Measurements from ENCODE around the gene SDR39U1.

Gene SDR39U1

DNA sequence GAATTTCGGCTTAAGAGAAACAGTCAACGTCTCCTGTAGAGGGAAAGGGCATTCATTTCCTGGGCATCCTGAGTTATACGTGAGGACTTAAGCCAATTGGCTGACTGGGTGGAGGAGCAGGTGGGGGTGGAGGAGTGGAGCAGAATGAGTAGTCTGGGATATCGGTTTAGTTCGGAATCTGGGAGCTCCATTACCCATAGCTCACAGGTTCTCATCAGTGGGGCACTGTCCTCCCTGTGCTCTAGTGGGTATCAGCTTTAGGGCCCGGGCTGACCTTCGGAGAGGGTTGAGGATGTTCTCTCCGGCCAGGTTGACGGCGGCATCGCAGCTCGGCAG is 704 bp downstream of the SDR39U1 start:
- DNase-seq = no peak

DNA sequence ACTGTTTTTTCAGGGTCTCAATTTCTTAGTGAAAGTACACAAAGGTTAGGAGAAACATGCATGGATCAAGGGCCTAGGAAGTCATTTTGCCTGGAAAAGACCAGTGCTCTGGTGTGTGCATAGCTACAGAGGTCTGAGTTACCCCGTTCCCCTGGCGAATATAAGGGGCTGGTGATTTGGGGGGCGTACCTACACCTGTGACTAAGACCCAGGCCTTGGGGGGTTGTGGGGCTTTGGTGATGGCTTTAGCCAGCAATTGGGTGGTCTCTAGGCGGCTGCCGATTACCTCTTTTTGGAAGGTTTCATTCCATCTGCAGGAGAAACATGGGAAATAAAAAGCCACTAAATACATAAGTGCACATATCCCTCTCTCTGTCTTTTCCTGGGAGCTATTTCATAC is 1.1 kb downstream of the SDR39U1 start:
- DNase-seq = no peak

DNA sequence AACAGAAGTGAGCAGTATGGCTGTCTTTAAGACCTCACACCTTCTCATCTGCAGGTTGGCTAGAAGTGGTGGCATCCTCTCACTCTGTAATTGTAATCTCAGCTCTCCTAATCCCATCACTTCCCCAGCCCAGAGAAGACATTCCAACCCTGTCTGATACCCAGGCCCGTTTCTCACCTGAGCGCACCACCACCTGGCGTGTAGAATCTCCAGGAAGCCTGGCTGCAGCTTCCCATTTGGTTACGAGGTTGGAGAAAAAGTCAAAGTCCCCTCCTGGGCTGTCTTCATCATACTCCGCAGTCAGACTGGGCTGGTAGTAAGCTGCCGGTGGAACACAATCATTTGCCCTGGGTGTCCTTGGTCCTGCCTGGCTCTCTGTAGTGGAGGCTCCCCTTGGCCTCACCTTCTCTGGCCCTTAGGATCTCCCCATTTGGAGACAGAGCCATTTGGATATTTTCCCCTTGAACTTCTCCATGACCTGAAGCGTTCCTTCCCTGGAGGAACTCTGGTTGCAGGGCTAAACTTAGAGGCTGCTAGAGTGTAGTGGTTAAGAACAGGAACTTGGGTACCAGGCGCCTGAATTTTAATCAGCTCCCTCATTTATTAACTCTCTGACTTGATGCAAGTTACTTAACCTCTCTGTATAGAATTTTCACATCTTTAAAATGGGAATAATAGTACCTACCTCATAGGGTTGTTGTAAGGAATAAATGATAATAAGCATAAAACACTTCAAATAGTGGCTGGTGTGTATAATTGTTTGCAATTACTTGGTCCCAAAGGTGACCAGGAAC is 1.8 kb downstream of the SDR39U1 start:
- no peak for DNase-seq

DNA sequence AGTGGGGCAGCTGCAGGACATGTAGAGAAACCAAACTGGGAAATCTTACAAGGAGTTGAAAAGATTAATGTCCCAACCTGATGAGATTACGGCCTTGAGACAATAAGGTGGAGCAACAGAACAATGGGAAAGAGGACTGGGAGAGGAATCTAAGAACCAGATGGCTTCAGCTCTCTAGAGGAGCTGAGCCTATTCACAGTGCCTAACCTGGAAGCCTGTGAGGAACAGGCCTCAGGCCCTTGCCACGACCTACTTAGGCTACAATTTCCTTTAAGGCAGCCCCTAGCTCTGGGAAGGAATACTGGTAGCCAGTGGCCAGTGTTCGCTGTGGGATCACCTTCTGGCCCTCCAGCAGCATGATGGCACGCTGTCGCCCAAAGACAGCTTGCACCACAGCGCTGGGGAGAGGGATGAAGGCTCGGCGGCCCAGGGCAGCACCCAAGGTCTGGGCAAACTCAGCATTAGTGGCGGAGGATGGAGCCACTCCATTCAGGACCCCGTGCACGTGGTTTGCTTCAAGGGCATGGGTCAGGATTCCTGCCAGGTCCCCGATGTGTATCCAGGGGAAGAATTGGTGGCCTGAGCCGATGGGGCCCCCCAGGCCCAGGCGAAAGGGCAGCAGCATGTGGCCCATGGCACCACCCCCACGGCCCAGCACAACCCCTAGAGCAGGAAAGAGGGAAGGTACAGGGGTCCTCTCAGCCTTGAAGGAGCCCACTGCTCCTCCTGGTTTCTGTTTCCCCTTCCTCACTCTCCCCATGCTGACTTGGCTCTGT is 2.6 kb downstream of the SDR39U1 start:
- DNase-seq = no peak

DNA sequence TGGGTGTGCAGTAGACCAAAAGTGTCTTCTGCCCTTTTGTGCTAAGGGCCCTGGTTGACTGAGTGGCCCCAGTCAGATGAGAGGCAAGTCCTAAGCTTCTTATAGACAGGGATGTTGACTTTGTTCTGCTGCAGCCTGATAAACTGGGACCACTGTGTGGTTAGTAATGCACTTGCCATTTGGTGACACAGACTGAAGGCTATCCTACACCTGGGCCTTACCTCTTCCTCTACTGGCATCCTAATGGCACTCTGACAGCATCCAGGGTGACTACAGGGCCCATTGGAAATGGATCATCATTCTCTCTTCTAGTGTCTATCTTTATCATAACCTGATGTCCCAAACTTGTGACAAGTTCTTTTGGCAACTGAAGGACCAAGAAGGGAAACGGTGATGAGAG is 3.3 kb downstream of the SDR39U1 start:
- no peak for DNase-seq

DNA sequence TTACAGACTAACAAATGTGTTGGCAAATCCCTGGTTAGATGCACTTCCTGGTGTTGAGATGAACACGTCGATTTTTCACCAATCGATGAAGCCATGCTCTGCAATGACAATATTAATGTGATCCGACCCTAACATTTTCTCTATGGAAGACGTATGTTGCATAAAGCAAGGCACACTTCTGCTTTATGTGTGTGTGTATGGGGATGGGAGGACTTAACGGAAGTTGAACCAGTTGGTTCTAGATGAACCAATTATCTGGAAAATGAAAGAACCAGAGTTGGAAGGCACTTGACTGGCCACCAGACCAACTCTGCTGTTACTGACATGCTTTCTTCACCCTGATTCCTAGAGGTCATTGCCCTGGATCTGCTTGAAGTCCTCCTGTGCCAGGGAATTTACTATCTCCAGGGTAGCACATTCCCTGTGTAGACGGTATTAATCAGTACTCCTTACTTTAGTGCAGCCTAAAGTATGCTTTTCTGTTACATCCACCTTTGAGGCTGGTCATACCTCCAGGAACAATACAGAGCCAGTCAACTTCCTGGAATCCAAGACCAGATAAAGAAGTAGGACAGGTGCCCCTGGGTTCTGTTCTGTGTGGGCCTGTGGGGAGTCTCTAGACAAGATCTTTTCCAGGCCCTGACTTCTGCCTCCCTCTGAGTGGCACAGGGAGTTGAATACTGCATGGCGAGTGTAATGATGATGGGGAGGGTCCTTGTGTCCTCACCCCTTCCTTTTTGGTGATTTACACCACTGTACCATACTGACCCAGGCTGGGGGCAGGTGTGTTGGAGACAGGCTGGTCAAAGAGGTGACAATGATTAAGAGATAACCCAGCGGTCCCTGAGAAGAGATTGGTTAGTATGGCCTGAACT is 4.1 kb downstream of the SDR39U1 start:
- DNase-seq = no peak

DNA sequence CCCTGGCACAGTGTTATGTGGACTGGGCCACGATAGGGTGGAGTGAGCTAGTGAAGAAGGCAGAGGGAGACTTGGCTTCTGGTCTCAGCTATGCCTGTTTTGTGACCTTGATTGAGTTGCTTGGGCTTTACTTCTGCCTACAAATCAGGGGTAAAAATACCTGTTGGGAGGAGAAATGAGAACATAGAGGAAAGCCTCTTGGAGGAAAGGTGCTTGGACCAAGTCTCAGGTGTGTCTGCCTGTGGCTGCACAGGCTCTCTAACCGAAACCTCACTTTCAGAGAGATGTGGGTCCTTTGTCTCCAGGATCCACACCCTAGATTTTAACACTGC is 4.9 kb downstream of the SDR39U1 start:
- no peak for DNase-seq

DNA sequence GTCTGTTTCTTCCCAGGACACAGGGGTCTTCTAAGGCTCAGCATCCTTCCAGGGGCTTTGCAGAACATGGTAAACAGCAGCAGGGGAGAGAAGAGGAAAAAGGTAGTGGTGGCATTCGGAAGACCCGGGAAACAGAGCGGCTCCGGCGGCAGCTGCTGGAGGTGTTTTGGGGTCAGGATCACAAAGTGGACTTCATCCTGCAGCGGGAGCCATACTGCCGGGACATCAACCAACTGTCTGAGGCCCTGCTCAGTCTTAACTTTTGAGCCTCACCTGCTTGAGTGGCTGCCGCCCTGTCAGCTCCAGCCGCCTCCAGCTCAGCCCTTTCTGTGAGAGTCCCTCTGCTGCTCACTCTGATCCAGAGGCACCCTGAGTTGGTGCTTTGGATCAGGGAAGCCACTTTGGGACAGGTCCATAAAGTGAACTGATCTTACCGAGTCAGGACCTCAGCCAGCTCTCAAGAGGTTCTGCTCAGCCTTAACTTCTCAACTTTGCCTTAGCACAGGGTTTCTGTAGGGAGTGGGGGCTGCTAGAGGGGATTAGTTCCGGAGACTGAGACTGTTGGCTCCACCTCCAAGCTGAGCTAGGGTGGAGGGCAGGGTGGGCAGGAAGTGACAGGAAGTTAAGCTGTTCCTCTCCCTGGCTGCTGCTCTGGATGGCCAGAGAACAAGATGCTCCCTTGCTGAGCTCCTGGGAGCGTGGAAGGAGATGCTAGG is 5.4 kb downstream of the SDR39U1 start:
- DNase-seq = peak; percentile 36

DNA sequence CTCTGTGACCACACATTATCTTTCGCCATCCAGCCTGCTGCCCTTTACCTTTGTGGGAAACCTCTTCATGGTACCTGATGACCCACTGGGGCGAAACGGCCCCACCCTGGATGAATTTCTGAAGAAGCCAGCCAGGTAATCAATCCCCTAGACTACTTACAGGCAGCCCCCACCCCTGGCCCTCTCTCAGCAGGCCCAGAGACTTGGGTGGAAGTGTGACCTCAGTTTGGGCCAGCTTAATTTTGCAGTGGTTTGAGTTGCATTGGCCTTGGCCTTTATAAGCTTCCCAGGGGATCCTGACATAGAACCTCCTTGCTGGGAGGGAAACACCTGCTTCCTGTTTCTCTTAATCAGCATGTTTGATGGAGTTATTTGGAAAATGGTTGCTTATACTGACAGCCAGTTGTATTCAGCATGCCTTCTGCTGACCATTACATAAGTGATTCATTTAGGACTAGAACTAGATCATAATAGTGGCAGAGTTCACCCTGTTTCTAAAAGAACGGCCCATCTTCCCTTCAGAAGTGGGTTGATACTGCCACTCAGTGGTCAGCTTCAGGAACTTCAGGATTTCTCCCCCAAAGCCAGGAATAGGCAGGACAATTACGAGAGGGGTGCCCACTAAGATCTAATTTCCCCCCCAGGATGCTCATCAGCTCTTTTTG is 6.1 kb downstream of the SDR39U1 start:
- peak; percentile 49 for DNase-seq

DNA sequence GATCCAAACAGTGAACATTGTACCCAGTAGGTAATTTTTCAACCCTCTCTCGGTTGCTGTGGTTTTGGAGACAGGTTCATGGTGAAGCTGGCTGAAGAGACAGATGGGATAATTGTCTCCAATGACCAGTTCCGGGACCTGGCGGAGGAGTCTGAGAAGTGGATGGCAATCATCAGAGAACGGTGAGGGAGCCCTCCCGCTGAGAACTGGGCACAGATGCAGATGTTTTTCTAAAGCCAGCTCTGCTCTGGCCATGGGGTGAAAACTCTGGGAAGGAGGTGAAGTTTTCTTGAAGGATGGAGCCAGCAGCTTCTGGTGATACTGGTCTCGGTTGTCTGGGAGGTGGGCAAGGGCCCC is 6.6 kb downstream of the SDR39U1 start:
- no peak for DNase-seq

DNA sequence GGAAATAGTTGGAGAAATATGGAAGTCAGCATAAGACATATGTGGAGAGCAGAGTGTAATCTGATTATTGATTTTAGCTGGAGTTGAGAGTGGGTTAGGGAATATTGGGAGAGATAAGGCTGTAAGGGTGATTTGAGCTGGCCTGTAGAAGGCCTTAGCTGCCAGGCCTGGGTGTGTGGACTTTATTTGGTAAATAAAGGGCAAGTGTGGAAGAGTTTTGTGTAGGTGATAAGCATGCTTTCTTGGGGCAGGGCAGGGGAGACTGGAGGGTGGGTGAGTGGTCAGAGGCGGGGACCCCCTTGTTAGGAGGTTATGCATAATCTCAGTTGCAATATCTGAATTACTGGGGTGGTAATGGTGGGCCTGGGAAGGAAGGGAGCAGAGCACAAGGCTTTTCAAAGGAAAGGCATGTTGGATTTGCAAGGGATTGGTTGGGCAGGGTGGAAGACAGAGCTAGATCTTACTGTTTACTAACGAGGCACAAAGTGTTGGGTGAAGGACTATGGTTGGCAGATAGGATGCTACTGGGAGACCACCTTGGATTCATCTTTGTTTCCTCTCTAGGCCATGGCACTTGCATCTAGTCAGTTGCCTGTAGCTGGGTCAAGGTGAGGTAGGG is 7.3 kb downstream of the SDR39U1 start:
- no peak for DNase-seq

DNA sequence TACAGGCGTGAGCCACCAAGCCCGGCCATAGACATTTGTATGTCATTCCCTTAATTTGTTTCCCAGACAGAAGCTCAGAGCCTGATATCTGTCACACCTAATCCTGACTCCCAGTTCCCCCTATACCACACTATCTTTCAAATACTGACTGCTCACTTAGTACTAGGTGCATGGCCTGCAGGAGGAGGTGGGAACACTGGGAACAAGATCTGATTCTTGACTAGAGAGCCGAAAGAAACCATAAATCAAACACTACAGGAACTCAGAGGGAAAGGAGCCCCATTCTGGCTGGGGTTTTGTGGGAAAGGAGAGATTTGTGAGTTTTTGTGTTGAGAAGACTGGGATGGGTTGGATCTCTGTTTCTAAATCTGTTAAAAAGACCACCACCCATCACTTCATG is 7.9 kb downstream of the SDR39U1 start:
- DNase-seq = no peak

DNA sequence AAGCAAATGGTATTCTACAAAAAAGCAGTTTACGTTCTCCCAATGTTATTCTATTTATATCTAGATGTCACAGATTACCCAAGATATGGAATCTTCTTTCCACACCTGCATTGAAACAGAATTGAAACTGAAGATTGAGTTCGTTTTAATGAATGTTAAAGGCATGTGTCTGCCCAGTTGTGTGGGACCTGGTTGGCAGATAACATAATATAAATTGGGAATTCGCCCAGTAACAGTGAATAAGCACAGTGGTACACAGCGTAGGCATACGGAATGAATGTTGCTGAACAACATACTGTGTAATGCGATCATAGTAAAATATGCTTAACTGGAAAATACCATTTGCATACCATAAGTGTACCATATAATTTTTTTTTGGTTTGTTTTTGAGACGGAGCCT is 8.5 kb downstream of the SDR39U1 start:
- DNase-seq = no peak

DNA sequence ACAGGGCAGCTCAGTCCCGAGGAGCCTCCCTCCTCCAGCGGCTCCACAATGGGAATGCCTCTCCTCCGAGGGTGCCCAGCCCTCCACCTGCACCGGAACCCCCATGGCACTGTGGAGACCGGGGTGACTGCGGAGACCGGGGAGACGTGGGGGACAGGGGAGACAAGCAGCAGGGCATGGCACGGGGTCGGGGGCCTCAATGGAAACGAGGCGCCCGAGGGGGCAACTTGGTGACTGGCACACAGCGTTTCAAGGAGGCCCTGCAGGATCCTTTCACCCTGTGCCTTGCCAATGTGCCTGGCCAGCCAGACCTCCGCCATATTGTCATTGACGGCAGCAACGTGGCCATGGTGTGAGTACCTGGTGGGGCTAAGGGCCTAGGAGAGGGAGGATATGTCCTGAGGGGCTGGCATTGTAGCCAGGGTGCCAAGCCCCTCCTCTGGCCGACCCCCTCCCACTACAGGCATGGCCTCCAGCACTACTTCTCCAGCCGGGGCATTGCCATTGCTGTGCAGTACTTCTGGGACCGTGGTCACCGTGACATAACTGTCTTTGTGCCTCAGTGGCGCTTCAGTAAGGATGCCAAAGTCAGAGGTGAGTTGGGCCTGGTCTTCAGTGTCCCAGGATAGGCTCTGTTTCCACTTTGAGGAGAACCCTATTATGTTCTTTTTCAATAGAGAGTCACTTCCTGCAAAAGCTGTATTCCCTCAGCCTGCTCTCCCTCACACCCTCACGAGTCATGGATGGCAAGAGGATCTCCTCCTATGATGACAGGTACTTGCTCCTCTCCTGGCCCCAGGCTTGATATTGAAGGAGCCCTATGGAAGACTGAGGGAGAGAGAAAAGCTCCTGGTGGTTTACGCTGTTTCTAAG is 10.1 kb downstream of the SDR39U1 start:
- DNase-seq = no peak

DNA sequence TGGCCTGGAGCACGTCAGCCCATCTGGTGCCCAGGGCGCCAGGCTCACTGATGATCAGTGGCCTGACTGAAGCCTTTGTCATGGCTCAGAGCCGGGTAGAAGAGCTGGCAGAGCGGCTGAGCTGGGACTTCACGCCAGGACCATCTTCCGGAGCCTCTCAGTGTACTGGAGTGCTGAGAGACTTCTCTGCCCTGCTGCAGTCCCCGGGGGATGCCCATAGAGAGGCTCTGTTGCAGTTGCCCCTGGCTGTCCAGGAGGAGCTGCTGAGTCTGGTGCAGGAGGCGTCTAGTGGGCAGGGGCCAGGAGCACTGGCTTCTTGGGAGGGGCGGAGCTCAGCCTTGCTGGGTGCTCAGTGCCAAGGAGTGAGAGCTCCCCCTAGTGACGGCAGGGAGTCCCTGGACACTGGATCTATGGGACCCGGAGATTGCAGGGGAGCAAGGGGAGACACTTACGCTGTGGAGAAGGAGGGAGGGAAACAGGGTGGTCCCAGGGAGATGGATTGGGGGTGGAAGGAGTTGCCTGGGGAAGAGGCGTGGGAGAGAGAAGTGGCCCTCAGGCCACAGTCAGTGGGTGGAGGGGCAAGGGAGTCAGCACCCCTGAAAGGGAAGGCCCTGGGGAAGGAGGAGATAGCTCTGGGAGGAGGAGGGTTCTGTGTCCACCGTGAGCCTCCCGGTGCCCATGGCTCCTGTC is 10.9 kb downstream of the SDR39U1 start:
- DNase-seq = peak; percentile 87

DNA sequence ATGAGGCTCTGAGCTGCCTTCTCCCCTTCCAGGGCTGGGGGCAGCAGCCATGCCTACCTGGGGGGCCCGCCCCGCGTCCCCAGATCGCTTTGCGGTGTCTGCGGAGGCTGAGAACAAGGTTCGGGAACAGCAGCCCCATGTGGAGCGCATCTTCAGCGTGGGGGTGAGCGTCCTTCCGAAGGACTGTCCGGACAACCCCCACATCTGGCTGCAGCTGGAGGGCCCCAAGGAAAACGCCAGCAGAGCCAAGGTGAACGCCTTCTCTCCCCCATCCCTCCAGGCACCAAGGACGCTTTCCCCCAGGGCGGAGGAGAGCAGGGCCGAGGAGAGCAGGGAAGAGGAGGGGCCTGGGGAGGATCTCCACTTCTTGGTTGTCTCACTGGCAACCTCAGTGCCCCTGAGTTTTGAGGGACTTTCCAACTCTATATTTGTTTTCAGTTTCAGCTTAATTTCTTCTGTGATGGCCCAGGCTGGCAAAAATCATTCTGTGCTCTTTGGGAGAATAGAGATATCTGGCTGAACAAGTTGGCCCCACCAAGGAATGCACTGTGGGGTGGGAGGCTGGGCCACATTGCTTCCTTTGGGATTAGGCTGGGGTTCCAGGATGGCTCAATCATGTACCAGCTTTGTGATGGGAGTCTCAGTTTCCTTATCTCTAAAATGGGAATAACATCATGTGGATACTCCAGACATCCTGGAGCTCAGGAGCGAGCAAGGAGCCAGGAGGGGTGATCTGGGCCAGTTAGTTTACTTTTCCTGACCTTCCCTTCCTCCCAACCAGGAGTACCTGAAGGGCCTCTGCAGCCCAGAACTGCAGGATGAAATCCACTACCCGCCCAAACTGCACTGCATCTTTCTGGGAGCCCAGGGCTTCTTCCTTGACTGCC is 11.7 kb downstream of the SDR39U1 start:
- no peak for DNase-seq

DNA sequence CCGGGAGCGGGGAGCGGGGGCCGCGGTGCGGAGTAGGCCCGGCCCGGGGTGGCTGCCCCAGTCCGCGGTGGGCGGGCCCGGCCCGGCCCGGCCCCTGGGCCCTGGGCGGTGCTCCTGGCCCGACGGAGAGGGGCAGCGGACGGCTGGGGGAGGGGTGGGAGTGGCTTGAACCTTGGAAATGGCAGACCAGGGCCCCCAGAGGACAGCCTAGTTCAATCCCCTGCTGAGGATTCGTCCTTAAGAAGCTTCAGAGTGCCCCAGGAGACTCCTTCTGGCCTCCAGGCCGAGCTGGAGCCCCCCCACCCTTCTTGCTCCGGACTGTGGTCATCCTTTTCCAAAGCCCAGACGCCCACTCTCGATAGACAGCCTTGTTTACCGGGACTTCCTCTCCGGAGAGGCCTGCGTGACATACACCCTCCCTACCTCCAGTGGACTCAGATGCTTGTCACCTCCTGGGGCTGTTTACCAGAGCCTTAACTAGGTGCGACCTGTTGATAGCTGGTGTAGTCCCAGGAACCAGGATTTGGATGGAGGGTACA is 12.4 kb downstream of the SDR39U1 start:
- peak; percentile 53 for DNase-seq

DNA sequence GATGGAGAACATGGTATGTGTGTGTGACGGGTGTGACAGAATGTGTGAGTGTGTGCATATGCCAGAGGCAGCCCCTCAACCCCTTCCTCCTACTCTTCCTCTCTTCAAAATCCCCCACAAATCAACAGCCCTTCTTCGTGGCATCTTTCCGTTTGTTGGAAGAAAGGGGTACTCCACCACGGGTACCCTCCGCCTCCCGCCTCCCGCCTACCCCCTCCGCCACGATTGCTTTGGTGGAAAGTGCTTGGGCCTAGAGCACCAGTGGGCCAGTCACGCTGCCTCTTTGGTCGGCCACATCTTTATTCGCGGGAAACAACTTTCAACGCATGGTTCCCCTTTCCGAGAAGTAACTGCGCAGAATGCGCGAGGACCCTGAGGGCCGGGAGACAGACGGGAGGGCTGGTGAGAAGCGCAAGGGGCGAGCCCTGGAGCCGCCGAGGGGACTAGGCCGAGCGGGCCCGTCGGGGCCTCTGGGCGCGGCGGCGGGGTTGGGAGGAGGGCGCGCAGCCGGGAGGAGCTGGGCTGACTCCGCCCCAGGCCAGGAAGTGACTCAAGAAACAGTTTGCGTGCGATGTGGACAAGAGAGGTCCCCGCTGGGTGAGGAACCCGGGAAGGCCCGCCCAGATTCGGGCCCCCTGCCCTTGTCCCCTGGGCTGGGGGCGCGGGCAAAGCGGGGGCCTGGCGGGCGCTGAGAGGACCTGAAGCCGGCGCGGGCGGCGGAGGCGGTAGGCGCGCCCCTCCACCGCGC is 13.0 kb downstream of the SDR39U1 start, which contains the start of the genes CBLN3 and KHNYN:
Gene CBLN3, minus strand, starts transcription at position 274 of the 748 bp plus-strand sequence. CDS start 614 bp downstream, outside the sequence.
Gene KHNYN, plus strand, starts transcription at position 560 of the 748 bp plus-strand sequence. CDS start 777 bp downstream, outside the sequence.
- DNase-seq = peak; percentile 83

Measured in GDM1 (cell line).